ENCODE data around the gene ACER3. TPM values are rescaled to one million over a fixed set of nuclear protein-coding genes. Genes with fewer than 3 reads are reported as not detected.

ACER3 gene
- total RNA-seq, 2 donors from 2014 or later: 12.5 to 18.1 TPM

- no peak for ATAC-seq
- intact Hi-C loops (cut with DNase I): no loop called here
- peak; percentile 13 for DNase-seq
Observed at GRCh38 chr11:77075425-77075905, 214.7 kb downstream of the ACER3 start.

Other genes starting within 250 kb of the ACER3 start
- gene LRRC32, start 190.2 kb upstream of the ACER3 start, total RNA-seq: 10 to 100 TPM; 43.8 to 88.2 TPM
- 10 to 100 TPM; 27.7 to 33.3 TPM for gene TSKU, start 77.6 kb upstream of the ACER3 start, total RNA-seq
- not detected for gene B3GNT6, start 173.5 kb downstream of the ACER3 start, total RNA-seq
- 1 to 10 TPM; 5.6 to 5.9 TPM for gene CAPN5, start 206.1 kb downstream of the ACER3 start, total RNA-seq
- gene OMP, start 241.9 kb downstream of the ACER3 start, total RNA-seq: under 1 TPM in 1 of 2 donors, not detected in 1; 0.97 TPM